Measurements from ENCODE around the gene GALNT9. TPM values are rescaled to one million over a fixed set of nuclear protein-coding genes. Genes with fewer than 3 reads are reported as not detected.
"Not testable (repeated sequence)": the region's sequence is repeated elsewhere in the genome, so short reads cannot be mapped to it uniquely, and the experiment has no call there.

The GALNT9 gene
- total RNA-seq, 2 experiments from 2014 or later: 0.86 to 1.2 TPM

GRCh38 chr12:132149526-132149925 is 179.9 kb downstream of the GALNT9 start:
- H3K36me3 Mint-ChIP-seq (ENCODE audit: low read depth); H3K27me3 Mint-ChIP-seq (ENCODE audit: low read depth); H3K4me3 Mint-ChIP-seq; CTCF ChIA-PET; DNase-seq; H3K27ac Mint-ChIP-seq; H3K9me3 Mint-ChIP-seq: not testable (repeated sequence)
- intact Hi-C loops (cut with micrococcal nuclease): loop anchor here (10.0 kb wide), 1 partner anchor 195 kb away; no protein-coding TSS in a partner anchor
- peaks cover 20% of the 10 kb centered on the region for H3K4me1 Mint-ChIP-seq (ENCODE audit: low read depth)

GRCh38 chr12:132148368-132149045 is 180.9 kb downstream of the GALNT9 start:
- no peak overlapping the region for H3K27ac Mint-ChIP-seq
- H3K9me3 Mint-ChIP-seq: no peaks in the 10 kb centered on the region
- peaks cover 6% of the 10 kb centered on the region for H3K36me3 Mint-ChIP-seq (ENCODE audit: low read depth)
- no peak for DNase-seq
- peaks cover 20% of the 10 kb centered on the region for H3K4me1 Mint-ChIP-seq (ENCODE audit: low read depth)
- intact Hi-C loops (cut with micrococcal nuclease): loop anchor here (10.0 kb wide), 1 partner anchor 194 kb away; no protein-coding TSS in a partner anchor
- CTCF ChIA-PET: no interaction called here
- no peaks in the 10 kb centered on the region for H3K27me3 Mint-ChIP-seq (ENCODE audit: low read depth)
- no peak overlapping the region for H3K4me3 Mint-ChIP-seq

GRCh38 chr12:132147423-132148367 is 181.7 kb downstream of the GALNT9 start:
- Mint-ChIP-seq H3K36me3 (ENCODE audit: low read depth) (peaks cover 10% of the 10 kb centered on the region), H3K4me1 (ENCODE audit: low read depth) (peaks cover 26% of the 10 kb centered on the region), H3K9me3 (no peaks in the 10 kb centered on the region), H3K4me3 (no peak overlapping the region), H3K27me3 (ENCODE audit: low read depth) (no peaks in the 10 kb centered on the region), H3K27ac (no peak overlapping the region)
- no peak for DNase-seq
- CTCF ChIA-PET: no interaction called here
- intact Hi-C loops (cut with micrococcal nuclease): loop anchor here (10.0 kb wide), 1 partner anchor 193 kb away; no protein-coding TSS in a partner anchor

GRCh38 chr12:132146772-132147422 is 182.5 kb downstream of the GALNT9 start:
- intact Hi-C loops (cut with micrococcal nuclease): loop anchor here (10.0 kb wide), 1 partner anchor 192 kb away; no protein-coding TSS in a partner anchor
- H3K27ac Mint-ChIP-seq: no peak overlapping the region
- no peak for DNase-seq
- peaks cover 31% of the 10 kb centered on the region for H3K4me1 Mint-ChIP-seq (ENCODE audit: low read depth)
- peaks cover 10% of the 10 kb centered on the region for H3K36me3 Mint-ChIP-seq (ENCODE audit: low read depth)
- no peaks in the 10 kb centered on the region for H3K9me3 Mint-ChIP-seq
- no peaks in the 10 kb centered on the region for H3K27me3 Mint-ChIP-seq (ENCODE audit: low read depth)
- no peak overlapping the region for H3K4me3 Mint-ChIP-seq
- CTCF ChIA-PET: no interaction called here

Other genes starting within 250 kb of the GALNT9 start
- gene DDX51, start 185.3 kb downstream of the GALNT9 start, total RNA-seq: 10 to 100 TPM; 18.8 to 20.0 TPM
- 10 to 100 TPM; 27.1 to 27.4 TPM for gene NOC4L, start 185.1 kb downstream of the GALNT9 start, total RNA-seq
- gene FBRSL1, start 160.6 kb upstream of the GALNT9 start, total RNA-seq: 10 to 100 TPM; 35.1 to 36.3 TPM